Measurements from ENCODE around the gene STEAP3.

GRCh38 chr2:119234021-119235019 is 10.7 kb downstream of the STEAP3 start:
- TF ChIP-seq CTCF (IDR thresholded peaks at IDR 0.05) (peak in 2 of 5 experiments; percentile 12 to 13), POLR2A (IDR thresholded peaks at IDR 0.05) (no peak), EP300 (IDR thresholded peaks at IDR 0.05) (no peak)
